NB4 (cell line): ENCODE measurements around the gene C11orf98.

Experiments
- DNase-seq: peaks from one replicate; pipeline ENCODE4 v3.0.0; 2010; ENCODE audit warnings: low read depth
- H3K4me3 ChIP-seq: one replicate; pipeline ENCODE4 v1.5.1; 2011; ENCODE audit warnings: mild to moderate bottlenecking, low read depth, low read length, moderate library complexity
- CTCF ChIP-seq: IDR thresholded peaks from one replicate; pipeline ENCODE4 v1.5.1; 2012; ENCODE audit warnings: low read depth, low read length
- MAX ChIP-seq: IDR thresholded peaks from 2 replicates; pipeline ENCODE4 v1.6.1; 2011; ENCODE audit warnings: low read depth, low read length
- MYC ChIP-seq: IDR thresholded peaks from 2 replicates; pipeline ENCODE4 v1.6.1; 2011; ENCODE audit warnings: low read depth, low read length
- POLR2A ChIP-seq: IDR thresholded peaks from 2 replicates; pipeline ENCODE4 v1.6.1; 2011; ENCODE audit warnings: mild to moderate bottlenecking; ENCODE audit not compliant: insufficient read length; ENCODE audit errors: extremely low read depth

Gene C11orf98

GRCh38 chr11:62665075-62665598 is at the start of gene C11orf98, which contains the start of gene CSKMT:
C11orf98 (minus strand) TSS chr11:62665210; CDS start chr11:62665169, 41 bp downstream.
CSKMT (plus strand) TSS chr11:62665312; CDS start chr11:62665880, 568 bp downstream.
- peak within 1 kb of the TSS; percentile 100 for H3K4me3 ChIP-seq
- peak; percentile 97 for DNase-seq
- TF ChIP-seq CTCF (no peak), POLR2A (peak; percentile 100), MYC (peak; percentile 91; the same call in 1 of the 2 replicates), MAX (peak; percentile 61)

DNA sequence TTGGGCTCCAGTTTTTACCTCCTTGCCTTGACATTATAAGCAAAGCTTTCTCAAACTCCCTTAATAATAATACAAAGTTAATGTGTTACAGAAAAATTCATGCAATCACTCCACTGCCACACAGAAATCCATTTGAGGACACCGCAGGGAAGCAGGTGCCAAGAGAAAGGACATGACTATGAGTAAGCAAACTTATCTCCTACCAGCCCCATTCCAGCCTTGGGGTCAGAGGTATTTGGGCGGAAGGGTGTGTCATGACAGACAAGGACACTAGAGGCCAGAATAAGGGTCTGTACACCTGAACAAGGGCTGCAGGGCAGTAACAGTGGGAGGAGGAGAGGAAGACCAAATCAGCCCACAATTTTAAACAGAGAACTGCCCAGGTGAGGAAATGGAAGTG is 48.3 kb upstream of the C11orf98 start:
- TF ChIP-seq POLR2A (no peak), MYC (no peak), MAX (no peak), CTCF (no peak)
- H3K4me3 ChIP-seq = no peak overlapping the region
- DNase-seq = no peak

DNA sequence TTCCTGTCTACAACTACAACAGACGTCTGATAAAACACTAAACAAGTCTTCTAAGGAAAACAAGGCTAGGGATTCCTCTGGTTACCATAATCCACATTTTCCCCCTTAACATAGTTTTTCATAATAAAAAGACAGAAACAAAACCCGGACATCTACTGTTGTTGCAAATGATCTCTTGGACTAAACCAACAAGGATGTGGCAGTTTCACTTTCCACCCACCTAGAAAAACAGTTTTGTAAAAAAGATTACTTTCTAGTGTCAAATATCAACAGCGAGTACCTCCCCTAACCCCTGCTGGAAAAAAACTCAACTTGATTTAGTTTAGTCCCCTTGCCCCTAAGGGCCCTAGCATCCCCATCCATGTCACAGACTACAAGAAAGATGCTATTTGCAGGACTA is 47.9 kb upstream of the C11orf98 start:
- TF ChIP-seq POLR2A (no peak), MAX (no peak), CTCF (no peak), MYC (no peak)
- no peak overlapping the region for H3K4me3 ChIP-seq
- DNase-seq = no peak

DNA sequence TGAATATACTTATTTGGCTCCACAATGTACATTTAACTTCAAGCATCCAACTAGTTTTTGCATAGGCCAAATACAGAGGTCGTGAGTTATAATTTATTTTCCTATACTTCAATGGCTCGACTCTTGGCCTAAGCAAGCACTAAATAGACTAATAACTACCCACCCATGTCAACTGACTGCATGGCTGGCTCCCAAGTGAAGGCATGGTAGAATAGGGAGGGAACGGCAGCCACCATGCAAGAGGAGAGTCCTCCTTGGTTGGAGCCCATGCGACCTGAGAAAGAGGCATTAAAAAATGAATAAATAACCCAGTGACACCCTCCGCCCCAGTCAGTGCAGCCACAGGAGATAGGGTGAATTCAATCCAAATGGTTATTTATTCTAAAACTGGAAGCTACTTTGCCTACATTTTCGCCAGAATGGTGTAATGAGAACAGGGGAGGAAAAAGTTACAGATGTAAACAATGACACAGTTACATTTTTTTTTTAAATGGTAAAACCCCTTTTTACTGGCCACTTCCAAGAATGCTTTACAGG is 47.3 kb upstream of the C11orf98 start:
- H3K4me3 ChIP-seq = no peak overlapping the region
- TF ChIP-seq CTCF (no peak), POLR2A (no peak), MYC (no peak), MAX (no peak)
- DNase-seq = no peak

- peak; percentile 27 for DNase-seq
- H3K4me3 ChIP-seq = no peak overlapping the region
- no peak for TF ChIP-seq MYC
- no peak for TF ChIP-seq POLR2A
- no peak for TF ChIP-seq MAX
- TF ChIP-seq CTCF = no peak
Observed at GRCh38 chr11:62710001-62710345, 45.0 kb upstream of the C11orf98 start.
